HG02884 (cell line): ENCODE results near the gene GABRG3.
"Not testable (repeated sequence)": the region's sequence is repeated elsewhere in the genome, so short reads cannot be mapped to it uniquely, and the experiment has no call there.

Experiments used
- ATAC-seq: cut with Tn5 transposase; IDR thresholded peaks from one replicate; pipeline ENCODE4 v1.9.1; 2021; ENCODE audit warnings: mild to moderate bottlenecking, moderate library complexity; ENCODE audit not compliant: unreplicated experiment

GABRG3 gene

GRCh38 chr15:27324886-27325615, 354.1 kb downstream of the GABRG3 start:
- ATAC-seq = no peak

- no peak for ATAC-seq
Observed at GRCh38 chr15:27327467-27328025, 356.6 kb downstream of the GABRG3 start.

GRCh38 chr15:27328186-27328585, 357.2 kb downstream of the GABRG3 start:
- ATAC-seq = no peak

- no peak for ATAC-seq
Observed at GRCh38 chr15:27328608-27329007, 357.6 kb downstream of the GABRG3 start.

- ATAC-seq = no peak
Observed at GRCh38 chr15:27330326-27330725, 359.3 kb downstream of the GABRG3 start.

- ATAC-seq = no peak
Observed at GRCh38 chr15:27336676-27337075, 365.7 kb downstream of the GABRG3 start.

- ATAC-seq = no peak
Observed at GRCh38 chr15:27339138-27339537, 368.2 kb downstream of the GABRG3 start.

GRCh38 chr15:27341780-27342343, 370.9 kb downstream of the GABRG3 start:
- no peak for ATAC-seq

GRCh38 chr15:27342991-27343390, 372.0 kb downstream of the GABRG3 start:
- ATAC-seq = no peak

- ATAC-seq = no peak
Observed at GRCh38 chr15:27352136-27352535, 381.2 kb downstream of the GABRG3 start.

- ATAC-seq = no peak
Observed at GRCh38 chr15:27353856-27354255, 382.9 kb downstream of the GABRG3 start.

GRCh38 chr15:27358751-27359434, 387.9 kb downstream of the GABRG3 start:
- ATAC-seq = no peak

- no peak for ATAC-seq
Observed at GRCh38 chr15:27359586-27359985, 388.6 kb downstream of the GABRG3 start.

GRCh38 chr15:27360316-27360715, 389.3 kb downstream of the GABRG3 start:
- no peak for ATAC-seq

- ATAC-seq = no peak
Observed at GRCh38 chr15:27361438-27361837, 390.5 kb downstream of the GABRG3 start.

- ATAC-seq = no peak
Observed at GRCh38 chr15:27365456-27365855, 394.5 kb downstream of the GABRG3 start.

- ATAC-seq = not testable (repeated sequence)
Observed at GRCh38 chr15:27377391-27377790, 406.4 kb downstream of the GABRG3 start.

GRCh38 chr15:27382361-27383025, 411.5 kb downstream of the GABRG3 start:
- no peak for ATAC-seq

GRCh38 chr15:27383726-27384125, 412.7 kb downstream of the GABRG3 start:
- no peak for ATAC-seq

- no peak for ATAC-seq
Observed at GRCh38 chr15:27392163-27392562, 421.2 kb downstream of the GABRG3 start.

- ATAC-seq = no peak
Observed at GRCh38 chr15:27396521-27396920, 425.5 kb downstream of the GABRG3 start.
